HG03439 (cell line): Measurements from ENCODE around the gene TSEN2.

Experiments used
- ATAC-seq: cut with Tn5 transposase; IDR thresholded peaks from one replicate; pipeline ENCODE4 v1.9.1; 2021; ENCODE audit warnings: mild to moderate bottlenecking, moderate library complexity; ENCODE audit not compliant: unreplicated experiment

TSEN2 gene

DNA sequence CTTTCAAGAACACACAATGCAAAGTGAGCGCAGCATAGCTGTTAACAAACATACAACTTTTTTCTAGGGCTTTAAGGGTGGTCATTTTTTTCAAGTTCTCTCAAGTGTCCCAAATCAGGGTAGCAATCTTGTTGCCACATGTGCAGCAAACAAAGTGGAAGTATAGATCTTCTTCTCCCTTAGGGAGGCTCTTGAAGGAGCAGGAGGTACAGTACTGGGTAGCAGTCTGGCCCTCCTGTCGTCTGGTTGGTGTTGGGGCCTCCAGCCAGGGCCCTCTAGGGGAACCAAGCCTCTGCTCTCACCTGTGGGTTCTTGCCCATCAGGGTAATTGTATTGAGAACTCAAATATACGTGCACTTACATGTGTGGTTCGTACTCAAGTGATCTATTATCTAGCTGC is 98.5 kb downstream of the TSEN2 start:
- ATAC-seq = no peak
